GM12865 (cell line): ENCODE data around the gene LSM5.

ENCODE experiments used
- DNase-seq: peaks from one replicate; pipeline ENCODE4 v3.0.0; 2010; ENCODE audit warnings: low read depth
- H3K4me3 ChIP-seq: 2 replicates; pipeline ENCODE4 v1.5.1; 2011; ENCODE audit warnings: mild to moderate bottlenecking, low read depth, low read length, control low read depth
- CTCF ChIP-seq: IDR thresholded peaks from 2 replicates; pipeline ENCODE4 v1.5.1; 2011; ENCODE audit warnings: low read length, control low read depth, low read depth, inconsistent platforms; ENCODE audit not compliant: insufficient read depth; ENCODE audit errors: missing control alignments

LSM5 gene

GRCh38 chr7:32496052-32496813 is 6.1 kb upstream of the LSM5 start:
- H3K4me3 ChIP-seq = peak overlapping the region; percentile 78
- DNase-seq = no peak
- no peak for TF ChIP-seq CTCF

- peak; percentile 98 for DNase-seq
- TF ChIP-seq CTCF = no peak
- H3K4me3 ChIP-seq = peak within 1 kb of the TSS; percentile 95
These were observed 5.3 kb upstream of the LSM5 start, which contains the start of gene AVL9 for GRCh38 chr7:32495298-32496051. Gene AVL9, plus strand, starts transcription at chr7:32495489. Its CDS starts 221 bp downstream, at chr7:32495710.

GRCh38 chr7:32494946-32495297 is 4.7 kb upstream of the LSM5 start:
- peak overlapping the region; percentile 95 for H3K4me3 ChIP-seq
- DNase-seq = no peak
- no peak for TF ChIP-seq CTCF

GRCh38 chr7:32489788-32490126 is 423 bp downstream of the LSM5 start:
- DNase-seq = no peak
- peak overlapping the region; percentile 93 for H3K4me3 ChIP-seq
- no peak for TF ChIP-seq CTCF

GRCh38 chr7:32481921-32482320 is 8.3 kb downstream of the LSM5 start:
- no peak overlapping the region for H3K4me3 ChIP-seq
- no peak for DNase-seq
- no peak for TF ChIP-seq CTCF

DNA sequence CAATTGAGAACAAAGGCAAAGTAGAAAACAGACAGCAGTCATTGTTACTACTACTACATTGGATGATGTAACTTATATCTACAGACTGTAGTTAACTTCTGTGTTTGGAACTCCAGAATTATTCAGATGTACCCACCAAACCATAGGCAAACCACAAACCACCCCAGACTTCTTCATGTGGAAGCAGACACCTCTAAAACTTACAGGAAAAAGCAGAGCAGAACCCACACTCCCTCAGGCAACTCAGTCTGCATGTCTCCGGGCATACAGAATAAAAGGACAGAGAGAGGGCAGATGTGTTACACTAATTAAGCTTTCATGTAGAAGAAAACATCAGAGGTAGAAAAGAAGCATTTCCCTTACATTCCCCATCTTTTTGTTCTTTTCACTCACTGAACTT is 9.0 kb downstream of the LSM5 start:
- no peak for TF ChIP-seq CTCF
- DNase-seq = no peak
- no peak overlapping the region for H3K4me3 ChIP-seq
